H1 (cell line): ENCODE data around the gene CCDC88A. TPM values are rescaled to one million over a fixed set of nuclear protein-coding genes. Genes with fewer than 3 reads are reported as not detected.
A peak's percentile ranks its signal among the peaks of the same experiment; 100 is the strongest.

ENCODE experiments used
- BCL11A ChIP-seq, 2 experiments: IDR thresholded peaks; one replicate each; pipeline ENCODE4 v1.6.1; 2011; ENCODE audit warnings: low read depth in 2 of 2, low read length in 2 of 2, mild to moderate bottlenecking in 2 of 2
- CREB1 ChIP-seq: IDR thresholded peaks from 2 replicates; pipeline ENCODE4 v1.6.1; 2012; ENCODE audit warnings: inconsistent platforms
- KDM1A ChIP-seq: fragments of 200-600, 300-600 bp; sonication (generic); IDR thresholded peaks from 2 replicates; pipeline ENCODE4 v1.7.1; 2016; ENCODE audit warnings: mild to moderate bottlenecking, low read length, borderline replicate concordance
- KDM5A ChIP-seq: fragments of 200-600 bp; IDR thresholded peaks from 2 replicates; pipeline ENCODE4 v1.7.1; 2012; ENCODE audit warnings: mild to moderate bottlenecking, low read length, inconsistent platforms, mixed read lengths
- POLR2A ChIP-seq, 2 experiments: IDR thresholded peaks; 1 replicate in 1 of 2; 2 replicates in 1 of 2; pipeline ENCODE4 v1.6.1; 2011; ENCODE audit warnings: low read depth in 2 of 2, low read length in 2 of 2, mild to moderate bottlenecking in 2 of 2; ENCODE audit errors: control extremely low read depth in 1 of 2
- POLR2AphosphoS5 ChIP-seq: IDR thresholded peaks from 2 replicates; pipeline ENCODE4 v1.6.1; 2011; ENCODE audit warnings: low read depth, low read length
- RAD21 ChIP-seq, 2 experiments: IDR thresholded peaks in 1 of 2; conservative IDR thresholded peaks in 1 of 2; 2 replicates each; pipeline ENCODE4 v1.6.1; 2011; ENCODE audit warnings: low read depth in 2 of 2, low read length in 2 of 2, improper control_type of control experiment in 1 of 2, inconsistent platforms in 1 of 2, mild to moderate bottlenecking in 1 of 2, moderate library complexity in 1 of 2
- RXRA ChIP-seq: IDR thresholded peaks from 2 replicates; pipeline ENCODE4 v1.6.1; 2011; ENCODE audit warnings: low read depth, mild to moderate bottlenecking, low read length, moderate library complexity; ENCODE audit not compliant: insufficient read depth
- TEAD4 ChIP-seq: IDR thresholded peaks from 2 replicates; pipeline ENCODE4 v1.6.1; 2012; ENCODE audit warnings: low read depth, low read length, inconsistent platforms, mixed read lengths
- polyA plus RNA-seq, 7 experiments: library from polyadenylated mRNA; depleted of rRNA in 3 of 7; stranded (reverse) in 5 of 7; unstranded in 2 of 7; fragments of >200 nt in 5 of 7; fragments of 200-250 nt in 2 of 7; gene quantifications; 1 replicate in 5 of 7; 2 replicates in 1 of 7; 4 replicates in 1 of 7; pipeline versions ENCODE4 v1.2.1 to v1.2.3, GENCODE V29; 2011 to 2013; ENCODE audit warnings: missing spikeins in 2 of 7, mixed read lengths in 2 of 7
- total RNA-seq: library from RNA; stranded (reverse); fragmentation: NEBNext Ultra II Directional; extraction: Animal tissue kit (Norgen Biotek cat#: 25700); gene quantifications from 2 replicates; pipeline ENCODE4 v1.2.1, GENCODE V29; 2021
- TF ChIP-seq, protein P1 (sequence below): IDR thresholded peaks from 2 replicates; pipeline ENCODE4 v1.6.1; 2012; ENCODE audit warnings: inconsistent platforms

The CCDC88A gene
- total and polyA plus RNA-seq, 2 of the 8 experiments (the other 6 are each of a cell fraction or from before 2014, with no cell fraction given), result 27.0 to 98.0 TPM

DNA sequence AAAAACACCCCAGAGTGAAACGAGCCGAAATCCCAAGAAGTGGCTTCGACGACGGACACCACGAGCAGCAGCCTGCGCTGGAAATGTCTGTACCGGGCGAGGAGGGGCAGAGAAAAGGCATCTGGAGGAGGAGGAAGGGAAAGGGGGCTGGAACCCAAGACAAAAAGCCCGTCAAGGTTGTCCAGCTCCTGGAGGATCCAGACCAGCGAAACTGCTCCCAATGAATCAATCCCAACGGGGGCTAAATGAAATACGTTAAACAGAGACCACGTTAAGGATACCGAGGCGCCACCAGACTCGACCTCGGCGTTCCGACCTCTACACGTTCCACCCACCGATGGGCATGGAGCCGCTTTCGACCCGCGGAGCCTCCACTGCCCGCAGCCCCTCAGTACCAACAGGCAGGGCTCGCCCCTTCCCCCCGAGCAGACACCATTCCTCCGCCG lies 400 bp downstream of the CCDC88A start (continued):
- TF ChIP-seq TEAD4, result no peak
- TF ChIP-seq RAD21 (IDR thresholded peaks at IDR 0.05 in 1 of 2, conservative IDR thresholded peaks at IDR 0.05 in 1 of 2; ENCODE audit: low read depth in 2 of 2, low read length in 2 of 2), result no peak
- TF ChIP-seq, protein P1, sequence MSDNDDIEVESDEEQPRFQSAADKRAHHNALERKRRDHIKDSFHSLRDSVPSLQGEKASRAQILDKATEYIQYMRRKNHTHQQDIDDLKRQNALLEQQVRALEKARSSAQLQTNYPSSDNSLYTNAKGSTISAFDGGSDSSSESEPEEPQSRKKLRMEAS, result peak; percentile 90
- no peak for TF ChIP-seq POLR2AphosphoS5
- TF ChIP-seq RXRA, result no peak
- no peak for TF ChIP-seq CREB1
- TF ChIP-seq KDM5A, result no peak
- TF ChIP-seq POLR2A (IDR thresholded peaks at IDR 0.05; ENCODE audit: control extremely low read depth in 1 of 2, low read depth in 2 of 2, low read length in 2 of 2), result no peak; a peak in 1 of 3 replicates
- no peak for TF ChIP-seq KDM1A
- TF ChIP-seq BCL11A (IDR thresholded peaks at IDR 0.05; ENCODE audit: low read depth in 2 of 2, low read length in 2 of 2), result no peak
- TF ChIP-seq, all 59 proteins: peak for 3
